H1 (cell line): Measurements from ENCODE around the gene TAF8. TPM values are rescaled to one million over a fixed set of nuclear protein-coding genes. Genes with fewer than 3 reads are reported as not detected.

Experiments used
- ATF2 ChIP-seq: IDR thresholded peaks from 2 replicates; pipeline ENCODE4 v1.6.1; 2012; ENCODE audit warnings: low read length, inconsistent platforms
- CEBPB ChIP-seq: IDR thresholded peaks from 2 replicates; pipeline ENCODE4 v1.6.1; 2012; ENCODE audit warnings: low read depth, low read length
- CHD1 ChIP-seq: IDR thresholded peaks from 2 replicates; pipeline ENCODE4 v1.6.1; 2012; ENCODE audit warnings: low read depth, low read length, improper control_type of control experiment
- JUND ChIP-seq: IDR thresholded peaks from 2 replicates; pipeline ENCODE4 v1.6.1; 2011; ENCODE audit warnings: mild to moderate bottlenecking, improper control_type of control experiment, low read length
- SUZ12 ChIP-seq: fragments of 200-600 bp; sonication (generic); IDR thresholded peaks from 2 replicates; pipeline ENCODE4 v1.6.1; 2012; ENCODE audit warnings: mild to moderate bottlenecking, inconsistent platforms, low read length, moderate library complexity, mixed read lengths
- polyA plus RNA-seq, 7 experiments: library from polyadenylated mRNA; depleted of rRNA in 3 of 7; stranded (reverse) in 5 of 7; unstranded in 2 of 7; fragments of >200 nt in 5 of 7; fragments of 200-250 nt in 2 of 7; gene quantifications; 1 replicate in 5 of 7; 2 replicates in 1 of 7; 4 replicates in 1 of 7; pipeline versions ENCODE4 v1.2.1 to v1.2.3, GENCODE V29; 2011 to 2013; ENCODE audit warnings: missing spikeins in 2 of 7, mixed read lengths in 2 of 7
- total RNA-seq: library from RNA; stranded (reverse); fragmentation: NEBNext Ultra II Directional; extraction: Animal tissue kit (Norgen Biotek cat#: 25700); gene quantifications from 2 replicates; pipeline ENCODE4 v1.2.1, GENCODE V29; 2021

The TAF8 gene
- total and polyA plus RNA-seq, 2 of the 8 experiments (the other 6 are each of a cell fraction or from before 2014, with no cell fraction given) = 32.2 to 34.0 TPM

GRCh38 chr6:42038163-42038562, 12.2 kb upstream of the TAF8 start (continued):
- no peak for TF ChIP-seq CHD1
- TF ChIP-seq SUZ12 = no peak
- no peak for TF ChIP-seq ATF2
- TF ChIP-seq JUND = no peak
- TF ChIP-seq CEBPB = no peak
